IgD-negative memory B cell (primary cell): Measurements from ENCODE around the gene CTSK. TPM values are rescaled to one million over a fixed set of nuclear protein-coding genes. Genes with fewer than 3 reads are reported as not detected.
"Not testable (repeated sequence)": the region's sequence is repeated elsewhere in the genome, so short reads cannot be mapped to it uniquely, and the experiment has no call there.

Experiments used
- H3K27ac Mint-ChIP-seq, 3 donors: one replicate each; pipeline ENCODE4 v1.8.0; 2020 to 2022; ENCODE audit warnings: mild to moderate bottlenecking in 3 of 3, mixed read lengths in 3 of 3, moderate library complexity in 1 of 3
- H3K27me3 Mint-ChIP-seq: one replicate; pipeline ENCODE4 v1.8.0; 2021; ENCODE audit warnings: mixed read lengths
- H3K36me3 Mint-ChIP-seq: one replicate; pipeline ENCODE4 v1.8.0; 2020; ENCODE audit warnings: mild to moderate bottlenecking, mixed read lengths
- H3K4me1 Mint-ChIP-seq, 3 donors: one replicate each; pipeline ENCODE4 v1.8.0; 2020 to 2022; ENCODE audit warnings: mixed read lengths in 3 of 3, mild to moderate bottlenecking in 1 of 3
- H3K4me3 Mint-ChIP-seq, 4 donors: one replicate each; pipeline ENCODE4 v1.8.0; 2020 to 2022; ENCODE audit warnings: mild to moderate bottlenecking in 4 of 4, mixed read lengths in 4 of 4, moderate library complexity in 3 of 4
- H3K9me3 Mint-ChIP-seq, 3 donors: one replicate each; pipeline ENCODE4 v1.8.0; 2020 to 2021; ENCODE audit warnings: mixed read lengths in 3 of 3, mild to moderate bottlenecking in 1 of 3
- polyA plus RNA-seq: library from polyadenylated mRNA; unstranded; fragments of 300-500 nt; fragmentation: Illumina TruSeq; gene quantifications from one replicate; pipeline ENCODE4 v1.2.3, GENCODE V29; 2021

Gene CTSK
- polyA plus RNA-seq, 1 donor from 2014 or later, result 1.0 TPM

- no peak overlapping the region for H3K27ac Mint-ChIP-seq
- H3K36me3 Mint-ChIP-seq, result peaks cover 4% of the 10 kb centered on the region
- H3K27me3 Mint-ChIP-seq, result no peaks in the 10 kb centered on the region
- no peaks in the 10 kb centered on the region for H3K9me3 Mint-ChIP-seq
- H3K4me3 Mint-ChIP-seq, result no peak overlapping the region
- H3K4me1 Mint-ChIP-seq, result no peaks in the 10 kb centered on the region
Measured at GRCh38 chr1:150815871-150816270, 7.8 kb upstream of the CTSK start.

- Mint-ChIP-seq H3K27ac (no peak overlapping the region), H3K27me3 (no peaks in the 10 kb centered on the region), H3K4me3 (no peak overlapping the region), H3K36me3 (peaks cover 4% of the 10 kb centered on the region), H3K9me3 (no peaks in the 10 kb centered on the region), H3K4me1 (no peaks in the 10 kb centered on the region)
Measured at GRCh38 chr1:150813028-150813707, 5.1 kb upstream of the CTSK start.

GRCh38 chr1:150810958-150811659 lies 3.0 kb upstream of the CTSK start:
- Mint-ChIP-seq H3K4me3 (no peak overlapping the region), H3K36me3 (peaks cover 1% of the 10 kb centered on the region), H3K9me3 (no peaks in the 10 kb centered on the region), H3K27me3 (no peaks in the 10 kb centered on the region), H3K27ac (no peak overlapping the region), H3K4me1 (peaks cover 0 to 2% (median 0%) of the 10 kb centered on the region in 3 donors)

GRCh38 chr1:150809651-150810050 lies 1.6 kb upstream of the CTSK start:
- peak overlapping the region in 1 of 3 donors; percentile 47 for H3K27ac Mint-ChIP-seq

GRCh38 chr1:150808846-150809245 lies 786 bp upstream of the CTSK start:
- H3K27me3 Mint-ChIP-seq, result no peaks in the 10 kb centered on the region
- H3K36me3 Mint-ChIP-seq, result peaks cover 2% of the 10 kb centered on the region
- H3K27ac Mint-ChIP-seq, result no peak overlapping the region
- no peak overlapping the region for H3K4me3 Mint-ChIP-seq
- H3K9me3 Mint-ChIP-seq, result no peaks in the 10 kb centered on the region
- peaks cover 0 to 2% (median 0%) of the 10 kb centered on the region in 3 donors for H3K4me1 Mint-ChIP-seq

More at GRCh38 chr1:150809651-150810050, 1.6 kb upstream of the CTSK start:
- Mint-ChIP-seq H3K36me3 (peaks cover 1% of the 10 kb centered on the region), H3K4me1 (peaks cover 0 to 2% (median 0%) of the 10 kb centered on the region in 3 donors), H3K27me3 (no peaks in the 10 kb centered on the region), H3K9me3 (no peaks in the 10 kb centered on the region), H3K4me3 (no peak overlapping the region)

- peaks cover 7% of the 10 kb centered on the region for H3K36me3 Mint-ChIP-seq
- H3K27ac Mint-ChIP-seq, result peak overlapping the region in 1 of 3 donors; percentile 57
- H3K4me1 Mint-ChIP-seq, result peaks cover 0 to 2% (median 0%) of the 10 kb centered on the region in 3 donors
- H3K9me3 Mint-ChIP-seq, result no peaks in the 10 kb centered on the region
- H3K27me3 Mint-ChIP-seq, result no peaks in the 10 kb centered on the region
- H3K4me3 Mint-ChIP-seq, result no peak overlapping the region
Measured at GRCh38 chr1:150807249-150808023, 624 bp downstream of the CTSK start.

- Mint-ChIP-seq H3K4me1 (peaks cover 0 to 2% (median 0%) of the 10 kb centered on the region in 3 donors), H3K9me3 (no peaks in the 10 kb centered on the region), H3K27ac (no peak overlapping the region), H3K4me3 (no peak overlapping the region), H3K36me3 (peaks cover 7% of the 10 kb centered on the region), H3K27me3 (no peaks in the 10 kb centered on the region)
Measured at GRCh38 chr1:150805899-150806298, 2.2 kb downstream of the CTSK start.

GRCh38 chr1:150804671-150805070 lies 3.4 kb downstream of the CTSK start:
- Mint-ChIP-seq H3K36me3 (peaks cover 7% of the 10 kb centered on the region), H3K27me3 (no peaks in the 10 kb centered on the region), H3K9me3 (no peaks in the 10 kb centered on the region), H3K4me1 (peaks cover 0 to 2% (median 0%) of the 10 kb centered on the region in 3 donors), H3K4me3 (no peak overlapping the region), H3K27ac (no peak overlapping the region)

- Mint-ChIP-seq H3K27ac (no peak overlapping the region), H3K36me3 (peaks cover 11% of the 10 kb centered on the region), H3K27me3 (no peaks in the 10 kb centered on the region), H3K4me1 (no peaks in the 10 kb centered on the region), H3K9me3 (no peaks in the 10 kb centered on the region), H3K4me3 (no peak overlapping the region)
Measured at GRCh38 chr1:150799089-150799488, 9.0 kb downstream of the CTSK start.

GRCh38 chr1:150798525-150798924 lies 9.5 kb downstream of the CTSK start:
- H3K9me3 Mint-ChIP-seq, result no peaks in the 10 kb centered on the region
- H3K27me3 Mint-ChIP-seq, result no peaks in the 10 kb centered on the region
- no peak overlapping the region for H3K27ac Mint-ChIP-seq
- H3K4me1 Mint-ChIP-seq, result no peaks in the 10 kb centered on the region
- no peak overlapping the region for H3K4me3 Mint-ChIP-seq
- H3K36me3 Mint-ChIP-seq, result peaks cover 9% of the 10 kb centered on the region

- peaks cover 6% of the 10 kb centered on the region for H3K36me3 Mint-ChIP-seq
- no peaks in the 10 kb centered on the region for H3K4me1 Mint-ChIP-seq
- H3K27me3 Mint-ChIP-seq, result no peaks in the 10 kb centered on the region
- H3K4me3 Mint-ChIP-seq, result no peak overlapping the region
- H3K9me3 Mint-ChIP-seq, result no peaks in the 10 kb centered on the region
- H3K27ac Mint-ChIP-seq, result no peak overlapping the region
Measured at GRCh38 chr1:150796374-150796773, 11.7 kb downstream of the CTSK start.

- not testable (repeated sequence) for H3K27me3 Mint-ChIP-seq, H3K4me3 Mint-ChIP-seq
Measured at GRCh38 chr1:150793778-150794177, 14.3 kb downstream of the CTSK start.

GRCh38 chr1:150793221-150793620 lies 14.8 kb downstream of the CTSK start:
- H3K27ac Mint-ChIP-seq, result no peak overlapping the region
- H3K4me1 Mint-ChIP-seq, result peaks cover under 1 to 3% (median 3%) of the 10 kb centered on the region in 3 donors
- no peaks in the 10 kb centered on the region for H3K9me3 Mint-ChIP-seq
- H3K36me3 Mint-ChIP-seq, result peaks cover 6% of the 10 kb centered on the region
- H3K27me3 Mint-ChIP-seq, result no peaks in the 10 kb centered on the region
- no peak overlapping the region for H3K4me3 Mint-ChIP-seq

More at GRCh38 chr1:150793778-150794177, 14.3 kb downstream of the CTSK start:
- H3K4me1 Mint-ChIP-seq, H3K36me3 Mint-ChIP-seq, H3K27ac Mint-ChIP-seq, H3K9me3 Mint-ChIP-seq: not testable (repeated sequence)

GRCh38 chr1:150791585-150791984 lies 16.5 kb downstream of the CTSK start:
- Mint-ChIP-seq H3K4me3 (no peak overlapping the region), H3K27ac (peak overlapping the region in 1 of 3 donors; percentile 8), H3K4me1 (peaks cover 8 to 10% (median 10%) of the 10 kb centered on the region in 3 donors), H3K27me3 (no peaks in the 10 kb centered on the region), H3K9me3 (no peaks in the 10 kb centered on the region), H3K36me3 (peaks cover 2% of the 10 kb centered on the region)

- H3K27ac Mint-ChIP-seq, result peak overlapping the region in 1 of 3 donors; percentile 80
- H3K4me3 Mint-ChIP-seq, result no peak overlapping the region
- H3K9me3 Mint-ChIP-seq, result no peaks in the 10 kb centered on the region
- H3K36me3 Mint-ChIP-seq, result peaks cover 2% of the 10 kb centered on the region
- H3K27me3 Mint-ChIP-seq, result no peaks in the 10 kb centered on the region
- peaks cover 9 to 10% (median 10%) of the 10 kb centered on the region in 3 donors for H3K4me1 Mint-ChIP-seq
Measured at GRCh38 chr1:150789396-150789795, 18.7 kb downstream of the CTSK start.
